GM10847 (cell line): ENCODE results near the gene ELF5.

ENCODE experiments used
- POLR2A ChIP-seq: IDR thresholded peaks from 2 replicates; pipeline ENCODE4 v1.6.1; 2011; ENCODE audit not compliant: insufficient read length; ENCODE audit errors: extremely low read depth

The ELF5 gene

DNA sequence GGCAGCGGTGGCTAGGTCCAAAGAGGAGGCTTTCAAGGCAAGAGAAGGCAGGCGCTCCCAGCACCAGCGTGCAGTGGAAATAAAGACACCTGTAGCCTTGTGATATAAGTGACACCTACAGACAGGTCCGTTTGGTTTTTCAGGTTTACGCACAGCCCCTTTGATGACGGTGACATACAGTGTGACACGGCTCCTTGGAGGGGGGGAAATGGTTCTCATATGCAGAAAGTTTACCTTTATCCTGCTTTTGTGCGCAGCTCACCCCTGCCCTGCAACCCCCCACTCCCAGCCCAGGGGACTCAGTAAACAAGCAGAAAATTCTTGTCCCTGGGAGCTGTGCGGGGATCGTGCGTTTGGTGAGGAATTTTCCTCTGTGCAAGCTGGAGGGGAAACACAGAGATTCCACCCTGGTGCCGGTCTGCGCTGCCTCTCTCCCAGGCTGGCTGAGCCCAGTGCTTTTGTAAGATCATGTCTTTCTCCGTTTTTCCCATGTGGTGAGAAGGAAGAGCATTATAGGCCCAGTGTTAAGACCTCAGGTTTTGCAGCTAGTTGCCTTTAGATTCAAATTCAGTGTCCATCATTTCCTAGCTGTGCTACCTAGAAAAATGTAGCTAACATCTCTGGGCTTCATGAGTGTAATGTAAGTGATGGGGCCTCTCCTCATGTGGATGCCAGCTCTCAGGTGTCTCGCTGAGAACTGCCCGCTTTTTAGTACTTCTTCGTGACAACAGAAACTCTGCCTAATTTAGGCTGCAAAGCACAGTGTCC is at the start of gene ELF5:
ELF5 (minus strand) TSS at position 113 of the 768 bp plus-strand sequence. CDS start 8,045 bp downstream, outside the sequence.
- no peak for TF ChIP-seq POLR2A

- TF ChIP-seq POLR2A = no peak
These were observed 49.4 kb upstream of the ELF5 start for GRCh38 chr11:34562976-34563375.

DNA sequence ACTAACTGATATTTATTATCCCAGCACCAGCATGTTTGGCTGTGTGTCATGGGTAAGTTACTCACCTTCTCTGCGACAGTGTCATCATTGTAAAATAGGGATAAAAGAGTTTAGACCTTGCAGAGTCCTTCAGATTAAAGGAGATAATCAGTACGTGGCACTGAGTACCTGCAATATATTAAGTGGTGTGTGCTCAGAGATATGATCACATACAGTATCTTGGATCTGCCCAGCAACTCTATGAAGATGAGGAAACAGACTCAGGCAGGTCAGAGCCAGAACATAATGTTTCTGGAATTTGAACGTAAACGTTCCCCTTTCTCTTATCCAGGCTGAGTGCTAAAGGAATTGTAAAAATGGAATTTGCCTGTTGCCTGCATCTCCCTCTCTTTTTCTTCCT is 46.9 kb upstream of the ELF5 start:
- no peak for TF ChIP-seq POLR2A

DNA sequence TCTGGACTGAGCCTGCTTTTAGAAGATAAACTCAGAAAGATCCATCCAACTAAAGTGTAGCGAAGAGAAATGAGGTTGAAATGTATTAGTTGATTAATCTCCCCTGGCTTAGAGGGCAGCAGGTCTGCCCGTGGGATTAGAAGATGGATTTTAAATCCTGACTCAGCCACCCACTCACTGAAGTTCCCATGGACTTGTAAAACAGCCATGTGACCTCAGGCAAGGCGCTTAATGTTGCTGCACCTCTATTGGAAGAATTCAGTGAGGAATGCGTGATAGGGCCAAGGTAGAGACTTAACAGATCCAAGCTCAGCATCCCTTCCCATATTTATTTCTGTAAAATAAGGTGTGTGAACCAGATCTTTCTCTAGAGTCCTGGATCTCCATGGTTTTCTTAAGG is 45.1 kb upstream of the ELF5 start:
- no peak for TF ChIP-seq POLR2A

DNA sequence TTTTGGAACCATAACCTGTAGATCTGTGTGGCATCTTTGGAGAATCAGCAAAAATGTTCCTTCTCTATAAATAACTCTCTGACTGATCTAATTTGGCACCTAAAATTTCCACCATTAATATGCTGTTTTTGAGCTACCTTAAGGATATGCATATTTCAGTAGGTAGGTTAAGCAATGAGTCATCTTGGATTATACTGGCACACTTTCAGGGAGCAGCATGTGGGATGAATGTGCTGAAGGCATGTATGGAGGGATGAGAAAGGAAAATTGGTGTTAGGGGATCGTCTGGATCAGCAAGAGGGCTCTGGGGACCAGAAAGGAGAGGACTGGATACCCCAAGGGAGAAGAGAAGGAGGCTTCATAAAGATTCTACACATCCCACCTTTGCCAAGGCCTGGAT is 44.6 kb upstream of the ELF5 start:
- no peak for TF ChIP-seq POLR2A

- TF ChIP-seq POLR2A = no peak
These were observed 38.7 kb upstream of the ELF5 start for GRCh38 chr11:34552270-34552669.

DNA sequence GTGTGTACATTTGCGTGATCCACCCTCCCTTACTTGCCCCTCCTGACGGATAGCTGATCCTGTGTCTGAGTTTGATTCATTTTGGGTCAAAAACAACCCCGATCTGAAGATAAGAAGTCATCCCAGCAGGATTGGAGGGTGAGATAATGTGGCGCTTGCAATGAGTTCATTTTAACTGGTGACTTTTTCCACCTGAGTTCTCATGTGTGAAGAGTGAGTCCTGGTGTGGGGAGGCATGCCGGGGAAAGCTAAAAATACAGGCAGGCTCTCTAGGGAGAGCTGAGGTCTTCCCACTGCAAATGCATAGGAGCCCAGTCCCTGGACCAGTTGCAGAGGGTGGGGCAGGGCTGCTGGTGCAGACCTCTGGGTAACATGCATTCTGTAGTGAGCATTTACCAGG is 35.7 kb upstream of the ELF5 start:
- no peak for TF ChIP-seq POLR2A

DNA sequence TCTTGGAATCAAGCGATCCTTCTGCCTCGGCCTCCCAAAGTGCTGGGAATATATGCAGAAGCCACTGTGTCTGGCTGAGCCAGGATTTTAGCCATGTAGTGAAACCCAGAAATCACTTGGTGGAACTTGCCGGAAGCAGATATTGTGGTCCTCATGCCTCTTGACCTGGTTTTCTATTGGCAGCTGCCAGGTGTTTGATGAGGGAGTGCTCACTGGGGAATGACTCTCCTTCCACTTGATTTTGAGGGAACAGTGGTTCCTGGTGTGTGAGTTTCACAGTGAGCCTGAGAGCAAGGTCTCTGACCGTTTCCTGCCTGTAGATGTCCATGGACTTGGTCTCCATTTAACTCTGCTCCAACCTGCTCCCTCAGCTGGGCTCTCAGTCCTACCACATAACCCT is 34.7 kb upstream of the ELF5 start:
- no peak for TF ChIP-seq POLR2A

DNA sequence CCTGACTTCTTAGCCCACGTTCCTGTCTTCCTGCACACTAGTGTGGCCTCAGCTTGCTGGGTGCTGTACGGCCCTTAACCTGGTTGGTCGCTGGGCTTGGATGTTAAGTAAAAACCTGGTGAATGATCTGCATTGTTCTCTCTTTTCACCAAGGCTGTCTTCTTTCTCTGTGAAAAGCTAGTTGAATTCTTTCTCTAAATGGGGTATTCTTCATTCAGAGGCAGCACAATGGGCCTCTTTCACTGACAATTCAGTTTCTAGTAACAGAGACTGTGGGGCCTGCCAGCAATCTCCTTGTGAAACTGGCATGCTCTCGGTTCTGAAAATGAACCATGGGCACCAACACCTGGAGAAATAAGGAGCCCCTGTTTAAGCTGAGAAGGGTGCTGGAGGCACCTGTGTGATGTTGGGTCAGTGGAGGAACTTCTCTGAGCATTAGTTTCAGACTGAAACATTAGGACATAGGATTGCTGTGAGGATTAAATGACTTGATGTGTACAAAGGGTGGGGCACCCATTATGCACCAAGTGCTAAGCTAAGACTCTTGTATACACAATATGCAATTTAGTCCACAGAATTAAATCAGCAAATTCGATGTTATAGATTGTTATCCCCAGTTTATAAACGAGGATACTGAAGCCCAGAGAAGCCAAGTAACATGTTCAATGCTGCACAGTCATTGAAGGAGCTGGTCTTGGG is 33.1 kb upstream of the ELF5 start:
- TF ChIP-seq POLR2A = no peak

DNA sequence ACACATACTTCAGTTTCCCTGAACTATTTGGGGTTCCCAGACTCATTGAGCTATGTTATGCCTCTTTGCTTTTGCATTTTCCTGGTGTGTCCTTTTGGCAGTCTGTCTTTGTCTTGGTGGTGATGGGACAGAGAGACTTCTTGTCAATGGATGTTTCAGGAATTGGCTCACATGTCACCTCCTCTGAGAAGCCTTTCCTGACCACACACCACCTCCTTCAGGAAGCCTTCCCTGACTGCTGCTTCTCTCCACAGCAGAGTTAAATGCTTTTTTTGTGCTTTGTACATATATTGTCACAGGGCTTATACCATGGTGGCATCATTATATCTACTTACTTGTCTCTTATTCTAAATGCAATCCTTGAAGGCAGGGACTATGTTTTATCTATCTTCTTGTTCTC is 28.5 kb upstream of the ELF5 start:
- TF ChIP-seq POLR2A = no peak

DNA sequence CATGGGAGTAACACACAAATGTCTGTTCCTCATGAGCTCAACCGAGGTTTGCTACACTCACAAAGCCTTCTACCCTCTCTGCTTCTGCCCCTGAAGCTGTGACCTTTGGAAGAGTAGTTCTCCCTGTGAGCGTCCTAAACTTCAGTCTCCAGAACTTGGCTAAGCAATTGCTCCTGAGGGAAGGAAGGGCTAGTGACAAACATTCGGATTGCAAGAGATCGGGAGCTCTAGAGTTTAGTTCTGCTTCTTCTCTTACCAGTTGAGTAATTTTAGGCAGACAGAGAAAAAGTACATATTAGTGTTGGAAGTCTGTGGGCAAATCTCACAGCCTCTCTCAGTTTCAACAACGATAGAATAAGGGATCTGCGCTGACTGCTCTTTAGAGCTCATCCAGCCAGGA is 27.3 kb upstream of the ELF5 start:
- no peak for TF ChIP-seq POLR2A

- no peak for TF ChIP-seq POLR2A
These were observed 24.0 kb upstream of the ELF5 start for GRCh38 chr11:34537636-34538035.

- TF ChIP-seq POLR2A = no peak
These were observed 22.5 kb upstream of the ELF5 start for GRCh38 chr11:34536056-34536455.

GRCh38 chr11:34534826-34535225 is 21.2 kb upstream of the ELF5 start:
- no peak for TF ChIP-seq POLR2A

DNA sequence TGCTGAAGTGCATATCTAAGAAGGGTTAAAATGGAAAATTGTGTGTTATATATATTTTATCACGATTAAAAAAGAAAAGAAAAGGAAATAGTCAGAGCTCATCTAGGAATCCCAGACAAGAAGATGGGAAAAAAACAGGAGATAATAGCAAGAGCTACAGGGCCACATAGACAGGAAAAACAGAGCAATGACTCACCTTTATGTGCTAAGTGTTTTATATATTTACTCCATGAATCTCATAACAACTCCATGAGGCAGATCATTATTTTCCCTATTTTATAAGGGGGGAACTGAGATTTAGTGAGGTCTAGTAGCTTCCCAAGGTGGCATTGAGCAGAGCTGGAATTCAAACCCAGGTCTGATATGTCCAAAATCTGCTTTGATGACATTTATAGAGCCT is 18.1 kb upstream of the ELF5 start:
- no peak for TF ChIP-seq POLR2A

GRCh38 chr11:34530545-34531234 is 17.1 kb upstream of the ELF5 start:
- no peak for TF ChIP-seq POLR2A

- TF ChIP-seq POLR2A = no peak
These were observed 16.0 kb upstream of the ELF5 start for GRCh38 chr11:34529643-34530042.

GRCh38 chr11:34528072-34528471 is 14.5 kb upstream of the ELF5 start:
- TF ChIP-seq POLR2A = no peak
